Stimulated activated CD4-positive, alpha-beta T cell treated with anti-CD3 and anti-CD28 coated beads, Interleukin-12 subunit alpha, Interleukin-12 subunit beta, amount 100 ng/mL, for 4 hours (primary cell): ENCODE results near the gene ADAP1.
"Not testable (repeated sequence)": the region's sequence is repeated elsewhere in the genome, so short reads cannot be mapped to it uniquely, and the experiment has no call there.

ENCODE experiments used
- DNase-seq: peaks from one replicate; pipeline ENCODE4 v3.0.0-alpha.2; 2020

Gene ADAP1

GRCh38 chr7:974172-974571 lies 19.7 kb upstream of the ADAP1 start:
- no peak for DNase-seq

GRCh38 chr7:973312-973711 lies 18.8 kb upstream of the ADAP1 start:
- DNase-seq: no peak

- DNase-seq: no peak
These were observed 18.3 kb upstream of the ADAP1 start for GRCh38 chr7:972676-973309.

GRCh38 chr7:972110-972509 lies 17.6 kb upstream of the ADAP1 start:
- no peak for DNase-seq

GRCh38 chr7:970744-971143 lies 16.3 kb upstream of the ADAP1 start:
- DNase-seq: no peak

GRCh38 chr7:969403-969802 lies 14.9 kb upstream of the ADAP1 start:
- no peak for DNase-seq

- DNase-seq: no peak
These were observed 14.0 kb upstream of the ADAP1 start for GRCh38 chr7:968205-969105.

- DNase-seq: no peak
These were observed 13.0 kb upstream of the ADAP1 start for GRCh38 chr7:967361-968082.

GRCh38 chr7:966291-967069 lies 12.0 kb upstream of the ADAP1 start:
- no peak for DNase-seq

GRCh38 chr7:964401-965231 lies 10.1 kb upstream of the ADAP1 start:
- no peak for DNase-seq

GRCh38 chr7:963236-964078 lies 9.0 kb upstream of the ADAP1 start:
- no peak for DNase-seq

GRCh38 chr7:962401-963081 lies 8.1 kb upstream of the ADAP1 start:
- DNase-seq: no peak

GRCh38 chr7:961546-962400 lies 7.3 kb upstream of the ADAP1 start:
- no peak for DNase-seq

- DNase-seq: not testable (repeated sequence)
These were observed 6.5 kb upstream of the ADAP1 start for GRCh38 chr7:960972-961371.

GRCh38 chr7:960269-960871 lies 5.9 kb upstream of the ADAP1 start:
- DNase-seq: no peak

GRCh38 chr7:959740-960139 lies 5.3 kb upstream of the ADAP1 start:
- not testable (repeated sequence) for DNase-seq

- no peak for DNase-seq
These were observed 4.8 kb upstream of the ADAP1 start for GRCh38 chr7:959271-959670.

- no peak for DNase-seq
These were observed 4.0 kb upstream of the ADAP1 start for GRCh38 chr7:958221-959200.
